IMR-90 (cell line): ENCODE measurements around the gene SLC25A30. TPM values are rescaled to one million over a fixed set of nuclear protein-coding genes. Genes with fewer than 3 reads are reported as not detected.

Experiments used
- ATAC-seq: fragments of 200-7000 bp; cut with Tn5 transposase; 2 replicates; pipeline ENCODE4 v1.9.1; 2020; ENCODE audit warnings: low read depth, mild to moderate bottlenecking, moderate library complexity
- BruUV-seq: library from RNA; stranded (reverse); fragments of 400-500 nt; replicated peaks from 2 replicates; lab custom pipeline; 2021; lab: Mats Ljungman, UMichigan
- CTCF ChIA-PET: fragments of 300-600 bp; formaldehyde crosslinking; extraction: SDS; loops from one replicate; lab custom pipeline; 2021; ENCODE audit warnings: antibody characterized with exemption; lab: Yijun Ruan, JAX
- POLR2A ChIA-PET: fragments of 300-600 bp; sonication (Branson Sonifier 250); formaldehyde crosslinking; loops from one replicate; lab custom pipeline; 2022; ENCODE audit warnings: antibody characterized with exemption; ENCODE audit not compliant: unreplicated experiment; lab: Charles Lee
- DNase-seq: peaks from one replicate; pipeline ENCODE4 v3.0.0; 2013
- H2AFZ ChIP-seq: replicated peaks from 2 replicates; pipeline ENCODE3; 2013; ENCODE audit warnings: low read length, mild to moderate bottlenecking; ENCODE audit not compliant: poor library complexity
- H2AK5ac ChIP-seq: 2 replicates; pipeline ENCODE4 v1.6.1; 2013; ENCODE audit warnings: low read depth, low read length, inconsistent platforms
- H2AK9ac ChIP-seq: replicated peaks from 2 replicates; pipeline ENCODE3; 2013; ENCODE audit warnings: mild to moderate bottlenecking, low read depth, low read length, moderate library complexity; ENCODE audit not compliant: poor library complexity
- H2BK120ac ChIP-seq: 2 replicates; pipeline ENCODE4 v1.6.1; 2013; ENCODE audit warnings: low read depth, low read length, inconsistent platforms
- H2BK15ac ChIP-seq: 3 replicates; pipeline ENCODE4 v1.6.1; 2013; ENCODE audit warnings: low read depth, low read length, inconsistent platforms
- H2BK20ac ChIP-seq: 2 replicates; pipeline ENCODE4 v1.6.1; 2013; ENCODE audit warnings: low read depth, mild to moderate bottlenecking, inconsistent platforms, low read length, moderate library complexity
- H2BK5ac ChIP-seq: 2 replicates; pipeline ENCODE4 v1.6.1; 2013; ENCODE audit warnings: mild to moderate bottlenecking, low read depth, low read length, inconsistent platforms; ENCODE audit not compliant: poor library complexity, severe bottlenecking
- H3K14ac ChIP-seq: replicated peaks from 2 replicates; pipeline ENCODE4 v1.6.1; 2013; ENCODE audit warnings: low read depth, low read length, inconsistent platforms
- H3K18ac ChIP-seq: 2 replicates; pipeline ENCODE4 v1.6.1; 2013; ENCODE audit warnings: low read depth, low read length, control low read depth
- H3K23ac ChIP-seq: 2 replicates; pipeline ENCODE4 v1.6.1; 2013; ENCODE audit warnings: low read depth, low read length, inconsistent platforms
- H3K27ac ChIP-seq: 2 replicates; pipeline ENCODE4 v1.5.1; 2013; ENCODE audit warnings: mild to moderate bottlenecking, control low read depth, low read length; ENCODE audit not compliant: insufficient read depth
- H3K27me3 ChIP-seq: 2 replicates; pipeline ENCODE4 v1.6.1; 2013; ENCODE audit warnings: low read length; ENCODE audit not compliant: control insufficient read depth, insufficient read depth
- H3K36me3 ChIP-seq: 2 replicates; pipeline ENCODE4 v1.6.1; 2013; ENCODE audit warnings: low read length, mixed read lengths; ENCODE audit not compliant: control insufficient read depth, insufficient read depth
- H3K4ac ChIP-seq: 2 replicates; pipeline ENCODE4 v1.6.1; 2013; ENCODE audit warnings: low read depth, low read length, inconsistent platforms
- H3K4me1 ChIP-seq: 2 replicates; pipeline ENCODE4 v1.6.1; 2013; ENCODE audit warnings: low read length, mixed read lengths; ENCODE audit not compliant: control insufficient read depth, insufficient read depth
- H3K4me2 ChIP-seq: 2 replicates; pipeline ENCODE4 v1.6.1; 2013; ENCODE audit warnings: low read depth, mild to moderate bottlenecking, control low read depth, low read length, moderate library complexity
- H3K4me3 ChIP-seq: 2 replicates; pipeline ENCODE4 v1.5.1; 2013; ENCODE audit warnings: low read depth, mild to moderate bottlenecking, control low read depth, low read length, moderate library complexity; ENCODE audit not compliant: insufficient read depth
- H3K56ac ChIP-seq: 2 replicates; pipeline ENCODE4 v1.6.1; 2013; ENCODE audit warnings: low read length, inconsistent platforms; ENCODE audit not compliant: insufficient read depth; ENCODE audit errors: extremely low read depth
- H3K79me1 ChIP-seq, 2 experiments: 2 replicates each; pipeline ENCODE4 v1.6.1; 2013; ENCODE audit warnings: low read length in 2 of 2, inconsistent platforms in 1 of 2, low read depth in 1 of 2
- H3K9ac ChIP-seq: 2 replicates; pipeline ENCODE4 v1.6.1; 2013; ENCODE audit warnings: low read depth, low read length, control low read depth
- H3K9me1 ChIP-seq: 2 replicates; pipeline ENCODE4 v1.6.1; 2013; ENCODE audit warnings: low read length, inconsistent platforms; ENCODE audit not compliant: insufficient read depth
- H3K9me3 ChIP-seq: 2 replicates; pipeline ENCODE4 v1.6.1; 2013; ENCODE audit warnings: low read length; ENCODE audit not compliant: control insufficient read depth, insufficient read depth
- H4K20me1 ChIP-seq: 2 replicates; pipeline ENCODE4 v1.6.1; 2013; ENCODE audit warnings: low read length, inconsistent platforms; ENCODE audit not compliant: insufficient read depth
- H4K5ac ChIP-seq: 2 replicates; pipeline ENCODE4 v1.6.1; 2013; ENCODE audit warnings: mild to moderate bottlenecking, low read depth, low read length, control low read depth
- H4K8ac ChIP-seq, 2 experiments: 2 replicates each; pipeline ENCODE4 v1.6.1; 2013; ENCODE audit warnings: low read depth in 2 of 2, low read length in 2 of 2, control low read depth in 1 of 2, inconsistent platforms in 1 of 2
- H4K91ac ChIP-seq: 2 replicates; pipeline ENCODE4 v1.6.1; 2013; ENCODE audit warnings: low read depth, low read length, inconsistent platforms; ENCODE audit not compliant: insufficient read depth
- BHLHE40 ChIP-seq: fragments of 150-350 bp; IDR thresholded peaks from 2 replicates; pipeline ENCODE4 v1.6.1; 2016; ENCODE audit warnings: mild to moderate bottlenecking, low read depth, low read length
- CTCF ChIP-seq: conservative IDR thresholded peaks from 2 replicates; pipeline ENCODE4 v1.5.1; 2012; ENCODE audit warnings: mild to moderate bottlenecking, low read depth, low read length, improper control_type of control experiment
- ELK1 ChIP-seq: fragments of 150-350 bp; IDR thresholded peaks from 2 replicates; pipeline ENCODE4 v1.6.1; 2016; ENCODE audit warnings: low read depth, mild to moderate bottlenecking, low read length, moderate library complexity, borderline replicate concordance
- FOS ChIP-seq: fragments of 150-350 bp; IDR thresholded peaks from 2 replicates; pipeline ENCODE4 v1.6.1; 2016; ENCODE audit warnings: low read depth, low read length
- MAFK ChIP-seq: IDR thresholded peaks from 2 replicates; pipeline ENCODE4 v1.6.1; 2012; ENCODE audit warnings: low read depth, low read length, improper control_type of control experiment
- MAZ ChIP-seq: IDR thresholded peaks from 2 replicates; pipeline ENCODE4 v1.6.1; 2012; ENCODE audit warnings: low read depth, mild to moderate bottlenecking, low read length, improper control_type of control experiment, moderate library complexity, borderline replicate concordance
- MXI1 ChIP-seq: IDR thresholded peaks from 2 replicates; pipeline ENCODE4 v1.6.1; 2012; ENCODE audit warnings: low read depth, mild to moderate bottlenecking, low read length, moderate library complexity, borderline replicate concordance
- POLR2A ChIP-seq: IDR thresholded peaks from 2 replicates; pipeline ENCODE4 v1.6.1; 2012; ENCODE audit warnings: mild to moderate bottlenecking, low read depth, low read length
- RAD21 ChIP-seq: IDR thresholded peaks from 2 replicates; pipeline ENCODE4 v1.6.1; 2012; ENCODE audit warnings: low read length, improper control_type of control experiment
- RCOR1 ChIP-seq: IDR thresholded peaks from 2 replicates; pipeline ENCODE4 v1.6.1; 2012; ENCODE audit warnings: mild to moderate bottlenecking, low read length, improper control_type of control experiment; ENCODE audit not compliant: insufficient replicate concordance
- RFX5 ChIP-seq: IDR thresholded peaks from 2 replicates; pipeline ENCODE4 v1.8.0; 2012; ENCODE audit warnings: low read depth, mild to moderate bottlenecking, low read length, moderate library complexity
- USF2 ChIP-seq: fragments of 150-350 bp; IDR thresholded peaks from 2 replicates; pipeline ENCODE4 v1.6.1; 2017; ENCODE audit warnings: mild to moderate bottlenecking, antibody characterized with exemption, low read length, low read depth
- WGBS, 2 experiments: methylation state at CpG; one replicate each; pipeline versions ENCODE4 v1.1.5 to v1.1.7; 2013; ENCODE audit warnings: missing lambda C conversion rate in 2 of 2; ENCODE audit not compliant: insufficient read length in 1 of 2; ENCODE audit errors: extremely low coverage in 2 of 2; 5-methylcytosine and 5-hydroxymethylcytosine counted together
- dilution Hi-C: fragments of 300-500 bp; cut with HindIII; formaldehyde crosslinking; loops from one replicate; pipeline ENCODE4 v1.14.3; 2018; ENCODE audit warnings: low sequenced_read_pairs; ENCODE audit not compliant: unreplicated experiment
- in situ Hi-C: fragments of 300-500 bp; cut with MboI; formaldehyde crosslinking; loops from 3 replicates; pipeline ENCODE4 v1.14.3; 2019; ENCODE audit warnings: low sequenced_read_pairs, inconsistent platforms, mixed read lengths
- intact Hi-C: fragments of 100-400 bp; cut with micrococcal nuclease; formaldehyde crosslinking; loops from 2 replicates; pipeline ENCODE4 v1.10.0; 2022
- polyA plus RNA-seq, 3 experiments: library from polyadenylated mRNA; depleted of rRNA; stranded (reverse); fragments of >200 nt; gene quantifications; 2 replicates each; pipeline ENCODE4 v1.2.3, GENCODE V29; 2012; ENCODE audit warnings: low replicate concordance in 1 of 3
- total RNA-seq: library from RNA; depleted of rRNA; stranded (reverse); fragments of >200 nt; gene quantifications from 2 replicates; pipeline ENCODE4 v1.2.3, GENCODE V29; 2012

SLC25A30 gene
- total and polyA plus RNA-seq, 2 of the 4 experiments (the other 2 are of a cell fraction) = 9.9 to 19.4 TPM

- H3K9me3 ChIP-seq = no peaks in the 10 kb centered on the region
- no peak overlapping the region for H3K27ac ChIP-seq
- dilution Hi-C loops (no loop called here), intact Hi-C loops (no loop called here), in situ Hi-C loops (loop anchor here (25.0 kb wide), 1 partner anchor 633 kb away; no protein-coding TSS in a partner anchor)
- H3K36me3 ChIP-seq = peaks cover 43% of the 10 kb centered on the region
- no peak overlapping the region for H2AK9ac ChIP-seq
- ChIA-PET POLR2A (no interaction called here), CTCF (no interaction called here)
- H3K27me3 ChIP-seq = no peaks in the 10 kb centered on the region
- H3K14ac ChIP-seq = no peak overlapping the region
- no peak overlapping the region for H4K8ac ChIP-seq
- no peak overlapping the region for H3K4me3 ChIP-seq
- H2BK20ac ChIP-seq = no peak overlapping the region
- no CpG with 5 or more reads among the region's 1 CpG for WGBS, 2 experiments
- peaks cover 18 to 42% of the 10 kb centered on the region in 2 experiments for H3K79me1 ChIP-seq
- no peak for ATAC-seq
- H4K20me1 ChIP-seq = no peaks in the 10 kb centered on the region
- H2BK5ac ChIP-seq = no peak overlapping the region
- no peak overlapping the region for H2BK120ac ChIP-seq
- no peak for DNase-seq
- H3K9me1 ChIP-seq = peaks cover 8% of the 10 kb centered on the region
- H2BK15ac ChIP-seq = no peak overlapping the region
- no peak overlapping the region for H3K56ac ChIP-seq
- no peak overlapping the region for H3K4me2 ChIP-seq
- no peak overlapping the region for H3K23ac ChIP-seq
- peaks cover 2% of the 10 kb centered on the region; the same call in 1 of the 2 replicates for H3K4me1 ChIP-seq
- TF ChIP-seq RFX5 (no peak), USF2 (no peak), RCOR1 (no peak), ELK1 (no peak), RAD21 (no peak), MXI1 (no peak), BHLHE40 (no peak), POLR2A (no peak), FOS (no peak), MAFK (no peak), CTCF (no peak), MAZ (no peak)
- H3K9ac ChIP-seq = no peak overlapping the region
- H3K4ac ChIP-seq = no peak overlapping the region
- no peak overlapping the region for H2AFZ ChIP-seq
- no TSS peak for BruUV-seq
- H2AK5ac ChIP-seq = no peak overlapping the region
- H3K18ac ChIP-seq = no peak overlapping the region
- no peak overlapping the region for H4K5ac ChIP-seq
- H4K91ac ChIP-seq = no peak overlapping the region
These were observed 64.3 kb downstream of the SLC25A30 start for GRCh38 chr13:45353895-45354294.
